Activated CD4-positive, alpha-beta T cell treated with anti-CD3 and anti-CD28 coated beads, Interleukin-2, amount 10 ng/mL, durations not matched to agents 24 days and 14 days (primary cell): Measurements from ENCODE around the gene EBF3. TPM values are rescaled to one million over a fixed set of nuclear protein-coding genes. Genes with fewer than 3 reads are reported as not detected.
"Not testable (repeated sequence)": the region's sequence is repeated elsewhere in the genome, so short reads cannot be mapped to it uniquely, and the experiment has no call there.

Experiments used
- DNase-seq: peaks from one replicate; pipeline ENCODE4 v3.0.0; 2022
- H3K27ac Mint-ChIP-seq: one replicate; pipeline ENCODE4 v1.8.0; 2022; ENCODE audit warnings: mild to moderate bottlenecking, mixed read lengths
- H3K27me3 Mint-ChIP-seq: one replicate; pipeline ENCODE4 v1.8.0; 2022; ENCODE audit warnings: mixed read lengths
- H3K36me3 Mint-ChIP-seq: one replicate; pipeline ENCODE4 v1.8.0; 2022; ENCODE audit warnings: low read depth, mild to moderate bottlenecking, mixed read lengths
- H3K4me1 Mint-ChIP-seq: one replicate; pipeline ENCODE4 v1.8.0; 2021; ENCODE audit warnings: mixed read lengths
- H3K4me3 Mint-ChIP-seq: one replicate; pipeline ENCODE4 v1.8.0; 2022; ENCODE audit warnings: mild to moderate bottlenecking, moderate library complexity, mixed read lengths
- H3K9me3 Mint-ChIP-seq: one replicate; pipeline ENCODE4 v1.8.0; 2021; ENCODE audit warnings: mixed read lengths
- intact Hi-C: fragments of 100-400 bp; cut with micrococcal nuclease; formaldehyde crosslinking; loops from one replicate; pipeline ENCODE4 v1.15.1; 2023
- total RNA-seq: library from RNA; stranded (reverse); gene quantifications from 2 replicates; pipeline ENCODE4 v1.2.3, GENCODE V29; 2022

EBF3 gene
- total RNA-seq, 1 donor from 2014 or later, result not detected

GRCh38 chr10:129929343-129930292 is 34.5 kb downstream of the EBF3 start:
- H3K9me3 Mint-ChIP-seq, result no peaks in the 10 kb centered on the region
- H3K27ac Mint-ChIP-seq, result no peak overlapping the region
- DNase-seq, result no peak
- intact Hi-C loops, result no loop called here
- no peaks in the 10 kb centered on the region for H3K27me3 Mint-ChIP-seq
- H3K4me3 Mint-ChIP-seq, result no peak overlapping the region
- H3K4me1 Mint-ChIP-seq, result no peaks in the 10 kb centered on the region
- H3K36me3 Mint-ChIP-seq, result no peaks in the 10 kb centered on the region

GRCh38 chr10:129927351-129928120 is 36.5 kb downstream of the EBF3 start:
- no peak for DNase-seq
- no peak overlapping the region for H3K27ac Mint-ChIP-seq
- H3K9me3 Mint-ChIP-seq, result no peaks in the 10 kb centered on the region
- no peaks in the 10 kb centered on the region for H3K36me3 Mint-ChIP-seq
- intact Hi-C loops, result no loop called here
- H3K4me1 Mint-ChIP-seq, result no peaks in the 10 kb centered on the region
- no peak overlapping the region for H3K4me3 Mint-ChIP-seq
- H3K27me3 Mint-ChIP-seq, result no peaks in the 10 kb centered on the region

- Mint-ChIP-seq H3K27ac (no peak overlapping the region), H3K4me3 (no peak overlapping the region), H3K27me3 (no peaks in the 10 kb centered on the region), H3K4me1 (no peaks in the 10 kb centered on the region), H3K9me3 (no peaks in the 10 kb centered on the region), H3K36me3 (no peaks in the 10 kb centered on the region)
- no peak for DNase-seq
- intact Hi-C loops, result no loop called here
Measured at GRCh38 chr10:129926066-129927055, 37.7 kb downstream of the EBF3 start.

- Mint-ChIP-seq H3K4me3 (no peak overlapping the region), H3K36me3 (no peaks in the 10 kb centered on the region), H3K27ac (no peak overlapping the region), H3K27me3 (no peaks in the 10 kb centered on the region), H3K4me1 (no peaks in the 10 kb centered on the region), H3K9me3 (no peaks in the 10 kb centered on the region)
- intact Hi-C loops, result no loop called here
- no peak for DNase-seq
Measured at GRCh38 chr10:129924375-129925085, 39.5 kb downstream of the EBF3 start.

- no peaks in the 10 kb centered on the region for H3K27me3 Mint-ChIP-seq
Measured at GRCh38 chr10:129922598-129923123, 41.4 kb downstream of the EBF3 start.

GRCh38 chr10:129921801-129922597 is 42.1 kb downstream of the EBF3 start:
- no peaks in the 10 kb centered on the region for H3K27me3 Mint-ChIP-seq
- no peaks in the 10 kb centered on the region for H3K4me1 Mint-ChIP-seq
- H3K9me3 Mint-ChIP-seq, result no peaks in the 10 kb centered on the region
- no peaks in the 10 kb centered on the region for H3K36me3 Mint-ChIP-seq
- DNase-seq, result no peak
- intact Hi-C loops, result no loop called here
- H3K4me3 Mint-ChIP-seq, result no peak overlapping the region
- no peak overlapping the region for H3K27ac Mint-ChIP-seq

More at GRCh38 chr10:129922598-129923123, 41.4 kb downstream of the EBF3 start:
- H3K4me1 Mint-ChIP-seq, result no peaks in the 10 kb centered on the region
- DNase-seq, result no peak
- no peaks in the 10 kb centered on the region for H3K36me3 Mint-ChIP-seq
- intact Hi-C loops, result no loop called here
- no peak overlapping the region for H3K27ac Mint-ChIP-seq
- no peak overlapping the region for H3K4me3 Mint-ChIP-seq
- H3K9me3 Mint-ChIP-seq, result no peaks in the 10 kb centered on the region

- Mint-ChIP-seq H3K27ac (no peak overlapping the region), H3K4me3 (no peak overlapping the region), H3K9me3 (no peaks in the 10 kb centered on the region), H3K27me3 (no peaks in the 10 kb centered on the region), H3K4me1 (no peaks in the 10 kb centered on the region), H3K36me3 (no peaks in the 10 kb centered on the region)
- intact Hi-C loops, result no loop called here
- DNase-seq, result no peak
Measured at GRCh38 chr10:129921065-129921670, 42.9 kb downstream of the EBF3 start.

- H3K4me3 Mint-ChIP-seq, H3K27me3 Mint-ChIP-seq, intact Hi-C loops, H3K27ac Mint-ChIP-seq, H3K9me3 Mint-ChIP-seq, DNase-seq, H3K4me1 Mint-ChIP-seq, H3K36me3 Mint-ChIP-seq: not testable (repeated sequence)
Measured at GRCh38 chr10:129920187-129920586, 43.9 kb downstream of the EBF3 start.

GRCh38 chr10:129919358-129919757 is 44.7 kb downstream of the EBF3 start:
- H3K4me3 Mint-ChIP-seq, result no peak overlapping the region

GRCh38 chr10:129918836-129919235 is 45.2 kb downstream of the EBF3 start:
- no peak for DNase-seq
- no peak overlapping the region for H3K4me3 Mint-ChIP-seq
- H3K4me1 Mint-ChIP-seq, result no peaks in the 10 kb centered on the region
- H3K9me3 Mint-ChIP-seq, result no peaks in the 10 kb centered on the region
- H3K27me3 Mint-ChIP-seq, result no peaks in the 10 kb centered on the region
- intact Hi-C loops, result no loop called here
- no peaks in the 10 kb centered on the region for H3K36me3 Mint-ChIP-seq
- no peak overlapping the region for H3K27ac Mint-ChIP-seq

More at GRCh38 chr10:129919358-129919757, 44.7 kb downstream of the EBF3 start:
- Mint-ChIP-seq H3K27ac (no peak overlapping the region), H3K36me3 (no peaks in the 10 kb centered on the region), H3K4me1 (no peaks in the 10 kb centered on the region), H3K9me3 (no peaks in the 10 kb centered on the region), H3K27me3 (no peaks in the 10 kb centered on the region)
- intact Hi-C loops, result no loop called here
- no peak for DNase-seq

- no peak for DNase-seq
- no peak overlapping the region for H3K4me3 Mint-ChIP-seq
- intact Hi-C loops, result no loop called here
- H3K9me3 Mint-ChIP-seq, result no peaks in the 10 kb centered on the region
- H3K27ac Mint-ChIP-seq, result no peak overlapping the region
- no peaks in the 10 kb centered on the region for H3K36me3 Mint-ChIP-seq
- no peaks in the 10 kb centered on the region for H3K27me3 Mint-ChIP-seq
- no peaks in the 10 kb centered on the region for H3K4me1 Mint-ChIP-seq
Measured at GRCh38 chr10:129918401-129918800, 45.7 kb downstream of the EBF3 start.

- intact Hi-C loops, result no loop called here
- Mint-ChIP-seq H3K9me3 (no peaks in the 10 kb centered on the region), H3K4me1 (no peaks in the 10 kb centered on the region), H3K27ac (no peak overlapping the region), H3K4me3 (no peak overlapping the region), H3K27me3 (no peaks in the 10 kb centered on the region), H3K36me3 (no peaks in the 10 kb centered on the region)
- DNase-seq, result no peak
Measured at GRCh38 chr10:129917936-129918335, 46.1 kb downstream of the EBF3 start.
